ENCODE results near the gene PCK1.

PCK1 gene

DNA sequence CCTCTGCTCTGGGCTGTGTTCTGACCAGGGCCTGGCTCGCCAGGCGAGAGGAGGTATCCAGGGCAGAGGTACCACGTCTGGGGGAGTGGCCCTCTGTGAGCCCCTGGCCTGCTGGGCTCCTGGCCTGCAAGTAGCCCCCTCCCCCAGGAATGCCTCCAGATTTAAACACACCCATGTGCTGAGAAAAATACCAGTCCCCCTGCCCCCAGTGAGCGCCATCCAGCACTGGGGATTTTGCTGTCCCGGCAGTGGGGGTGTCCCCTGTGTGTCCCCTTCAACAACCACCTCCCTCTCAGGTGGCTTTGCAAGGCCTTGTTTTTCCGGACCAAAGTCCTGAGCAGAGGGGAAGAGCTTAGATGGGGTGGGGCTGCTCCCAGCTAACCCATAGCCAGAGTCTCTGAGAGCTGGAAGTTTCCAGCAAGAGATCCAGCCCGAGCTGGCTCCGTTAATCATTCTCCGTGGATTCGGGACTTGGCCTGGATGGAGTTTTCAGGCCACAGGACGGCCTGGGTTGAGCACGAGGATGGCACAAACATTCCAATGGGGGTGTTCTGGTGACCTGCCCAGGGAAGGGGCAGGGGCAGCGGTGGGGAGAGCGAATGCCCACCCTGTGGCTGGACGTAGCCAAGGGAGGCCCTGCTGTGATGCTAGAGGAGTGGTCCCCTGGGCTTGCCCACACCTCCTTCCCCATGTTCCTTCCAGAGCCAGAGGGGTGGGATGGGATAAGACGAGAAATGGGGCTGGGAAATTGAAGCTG, 29.0 kb downstream of the PCK1 start:
- DNase-seq (ENCODE audit: low spot score) = no peak

DNA sequence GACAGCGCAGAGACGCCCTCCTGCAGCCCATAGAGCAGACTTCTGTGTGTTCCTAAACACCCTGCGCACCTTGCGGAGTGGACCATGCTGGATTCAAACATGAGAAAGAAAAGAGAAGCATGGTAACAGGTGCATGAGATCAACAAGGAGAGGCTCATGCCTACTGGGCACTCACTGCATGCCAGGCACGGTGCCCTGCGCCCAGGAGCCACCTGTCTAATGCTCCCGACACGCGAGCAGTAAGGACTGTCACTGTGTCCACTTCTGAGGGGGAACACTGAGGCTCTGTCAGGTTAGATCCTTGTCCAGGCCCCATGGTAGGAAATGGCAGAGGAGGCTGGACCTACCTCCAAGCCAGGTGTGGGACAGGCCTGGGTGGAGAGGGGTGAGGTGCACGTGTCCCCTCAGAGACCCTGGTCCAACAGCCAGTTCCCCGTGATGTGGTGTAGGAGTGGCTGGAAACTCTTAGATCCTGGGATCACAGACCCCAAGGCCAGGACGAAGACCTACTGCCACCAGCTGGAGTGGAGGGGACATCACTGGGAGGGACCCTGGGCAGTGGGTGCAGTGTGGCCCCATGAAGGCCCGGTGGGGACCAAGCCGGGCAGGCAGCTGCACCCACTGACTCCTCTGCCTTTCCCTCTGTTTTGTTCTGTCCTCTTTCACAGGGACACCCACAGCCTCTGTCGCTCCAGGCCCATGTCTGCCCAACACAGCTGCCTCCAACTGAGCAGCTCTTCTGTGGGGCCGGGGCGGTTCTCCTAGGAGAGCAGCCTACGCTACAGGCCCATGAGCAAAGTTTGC, 29.8 kb downstream of the PCK1 start:
- no peak for DNase-seq (ENCODE audit: low spot score)

DNA sequence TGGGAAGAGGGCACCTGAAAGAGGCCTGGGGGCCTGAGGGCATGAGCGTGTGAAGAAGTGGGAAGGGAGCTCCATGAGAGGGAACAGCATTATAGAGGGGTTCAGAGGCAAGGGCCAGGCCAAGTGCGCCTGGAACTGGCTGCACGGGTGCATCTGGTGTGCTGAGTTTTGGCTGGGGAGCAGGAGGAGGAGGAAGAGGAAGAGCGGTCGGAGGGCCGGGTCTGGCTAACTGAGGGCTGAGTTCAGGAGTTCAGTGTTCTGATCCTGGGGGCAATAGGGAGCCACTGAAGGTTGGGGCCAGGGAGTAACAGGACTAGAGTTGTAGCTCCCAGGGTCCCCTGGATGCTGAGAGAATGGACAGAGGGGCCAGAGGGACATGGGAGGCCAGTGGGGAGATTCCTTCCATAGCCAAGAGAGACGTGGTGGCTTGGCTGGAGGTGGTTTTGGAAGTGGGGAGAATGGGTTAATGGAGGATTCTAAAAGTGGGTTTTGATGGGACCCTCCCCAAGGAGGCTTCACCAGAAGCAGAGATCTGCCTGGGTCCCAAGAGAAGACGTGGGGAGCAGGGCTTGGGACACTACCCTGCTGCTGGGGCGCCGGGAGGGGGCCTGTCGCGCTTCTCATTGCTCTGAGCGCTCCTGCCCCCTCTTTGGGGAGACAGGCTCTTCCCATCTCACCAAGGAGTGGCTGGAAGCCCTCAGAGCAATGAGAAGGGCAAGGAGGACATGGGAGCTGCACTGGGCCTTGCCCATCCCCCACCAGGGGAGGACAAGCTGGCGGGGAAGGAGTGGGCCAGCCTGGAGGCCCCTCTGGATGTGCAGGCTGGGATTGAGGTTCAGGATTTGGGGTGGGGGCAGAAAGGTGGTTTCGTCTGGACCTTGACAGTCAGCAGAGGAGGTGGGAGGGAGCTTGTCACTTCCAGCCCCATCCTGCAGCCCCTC, 30.6 kb downstream of the PCK1 start:
- no peak for DNase-seq (ENCODE audit: low spot score)

DNA sequence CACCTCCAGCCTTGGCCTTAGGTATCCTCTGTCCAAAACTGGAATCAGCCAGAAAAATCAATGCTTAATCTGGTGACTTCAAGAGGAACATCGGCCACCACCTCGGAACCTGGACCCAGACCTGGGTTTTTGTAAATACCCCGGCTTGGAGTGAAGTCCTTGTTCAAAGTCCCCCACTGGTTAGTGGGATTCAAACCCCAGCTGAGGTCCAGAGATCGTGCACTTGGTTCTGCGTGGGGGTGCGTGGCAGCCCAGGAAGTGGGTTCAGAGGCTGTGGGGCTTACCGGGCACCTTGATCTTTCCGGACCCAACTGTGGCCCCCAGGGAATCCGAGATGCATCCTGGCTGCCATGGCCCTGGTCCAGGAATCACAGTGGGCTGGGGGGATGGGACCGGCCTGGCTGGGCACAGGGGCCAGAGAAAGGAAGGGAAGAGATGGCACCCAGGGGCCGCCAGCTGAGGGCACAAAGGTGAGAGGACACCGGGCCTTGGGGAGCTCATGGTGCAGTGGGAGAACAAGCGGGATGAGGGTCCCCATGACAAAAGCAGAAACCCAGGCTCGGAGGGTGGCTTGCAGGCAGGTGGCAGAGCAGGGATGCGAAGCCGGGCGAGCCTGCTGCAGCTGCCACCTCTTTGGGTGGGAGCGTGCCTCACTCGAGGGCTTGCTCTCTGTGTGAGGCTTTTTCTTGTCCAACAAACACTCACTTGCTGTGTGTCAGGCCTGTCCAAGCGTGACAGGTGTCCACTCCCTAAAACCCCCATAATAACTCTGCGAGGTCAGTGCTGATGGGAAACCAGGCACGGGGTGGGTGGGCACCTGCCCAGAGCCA, 31.6 kb downstream of the PCK1 start:
- DNase-seq (ENCODE audit: low spot score) = no peak

DNA sequence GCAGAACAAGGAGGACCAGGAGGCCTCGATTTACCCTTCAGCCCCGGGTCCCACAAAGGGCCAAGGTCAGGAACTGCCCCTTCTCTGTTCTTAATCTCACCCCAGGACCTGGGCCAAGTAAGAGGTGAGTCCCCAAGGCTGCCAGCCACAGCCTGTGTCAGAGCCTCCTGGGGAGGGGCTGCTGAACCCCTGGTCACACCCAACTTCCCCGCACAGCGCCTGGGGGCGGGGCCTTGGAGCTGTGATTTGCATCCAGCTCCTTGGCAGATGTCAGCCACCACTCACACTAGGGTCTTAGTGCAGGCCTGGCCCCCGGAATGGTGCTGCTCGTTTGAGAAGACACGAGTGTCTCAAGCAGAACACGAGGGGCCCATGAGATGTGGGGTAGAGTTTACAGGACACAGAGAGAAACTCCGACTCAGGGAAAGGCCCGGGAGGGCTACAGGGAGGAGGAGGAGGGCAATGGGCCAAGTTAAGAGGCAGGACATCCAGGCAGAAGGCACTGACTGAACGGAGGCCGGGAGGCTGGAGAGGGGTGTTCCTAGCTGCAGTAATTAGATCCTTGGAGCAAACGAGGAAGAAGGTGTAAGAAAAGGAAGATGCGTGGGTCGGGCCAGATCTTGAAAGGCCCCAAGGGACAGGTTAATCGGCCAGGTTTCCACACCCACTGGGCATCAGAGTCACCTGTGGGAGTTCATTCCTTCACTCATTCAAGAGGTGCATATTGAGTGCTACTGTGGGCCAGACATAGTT, 32.4 kb downstream of the PCK1 start:
- DNase-seq (ENCODE audit: low spot score) = no peak

DNA sequence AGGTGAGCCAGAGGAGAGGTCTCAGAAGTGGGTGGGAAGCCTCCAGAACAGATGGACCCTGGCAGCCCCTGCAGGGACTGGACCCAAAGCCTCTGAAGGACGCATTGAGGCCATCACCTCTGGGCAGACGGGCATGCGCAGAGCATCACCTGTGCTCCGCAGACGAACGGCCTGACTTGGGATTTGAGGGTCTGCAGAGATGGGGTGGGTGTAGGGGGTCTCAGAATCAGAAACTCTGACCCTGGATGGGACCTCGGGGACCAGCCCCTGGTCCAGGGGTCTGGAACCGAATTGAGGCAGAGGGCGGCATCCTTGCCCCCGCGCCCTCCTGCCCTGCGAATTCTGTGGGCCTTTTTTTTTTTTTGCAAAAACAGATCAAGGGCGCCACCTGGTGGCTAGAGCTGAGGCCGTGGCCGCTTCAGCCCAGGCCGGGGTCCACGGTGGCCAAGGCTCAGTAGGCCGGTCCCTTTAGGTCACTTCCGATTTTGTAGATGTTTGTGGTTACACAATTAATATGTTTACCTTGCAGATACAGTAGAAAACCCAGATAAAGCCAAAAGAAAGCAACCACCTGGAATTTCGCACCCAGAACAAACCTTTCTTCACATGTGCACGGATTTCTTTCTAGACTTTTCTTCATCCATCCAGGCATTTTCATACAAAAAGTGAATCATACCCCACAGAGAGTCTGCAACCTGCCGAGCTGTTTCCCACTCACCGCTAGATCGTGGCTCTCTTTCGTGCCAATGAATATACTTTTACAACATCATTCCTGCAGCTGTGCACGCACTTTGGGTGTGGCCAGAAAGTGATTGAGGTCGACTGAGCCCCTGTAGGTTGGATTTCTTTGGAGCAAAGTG, 33.4 kb downstream of the PCK1 start:
- DNase-seq (ENCODE audit: low spot score) = peak; percentile 77

DNA sequence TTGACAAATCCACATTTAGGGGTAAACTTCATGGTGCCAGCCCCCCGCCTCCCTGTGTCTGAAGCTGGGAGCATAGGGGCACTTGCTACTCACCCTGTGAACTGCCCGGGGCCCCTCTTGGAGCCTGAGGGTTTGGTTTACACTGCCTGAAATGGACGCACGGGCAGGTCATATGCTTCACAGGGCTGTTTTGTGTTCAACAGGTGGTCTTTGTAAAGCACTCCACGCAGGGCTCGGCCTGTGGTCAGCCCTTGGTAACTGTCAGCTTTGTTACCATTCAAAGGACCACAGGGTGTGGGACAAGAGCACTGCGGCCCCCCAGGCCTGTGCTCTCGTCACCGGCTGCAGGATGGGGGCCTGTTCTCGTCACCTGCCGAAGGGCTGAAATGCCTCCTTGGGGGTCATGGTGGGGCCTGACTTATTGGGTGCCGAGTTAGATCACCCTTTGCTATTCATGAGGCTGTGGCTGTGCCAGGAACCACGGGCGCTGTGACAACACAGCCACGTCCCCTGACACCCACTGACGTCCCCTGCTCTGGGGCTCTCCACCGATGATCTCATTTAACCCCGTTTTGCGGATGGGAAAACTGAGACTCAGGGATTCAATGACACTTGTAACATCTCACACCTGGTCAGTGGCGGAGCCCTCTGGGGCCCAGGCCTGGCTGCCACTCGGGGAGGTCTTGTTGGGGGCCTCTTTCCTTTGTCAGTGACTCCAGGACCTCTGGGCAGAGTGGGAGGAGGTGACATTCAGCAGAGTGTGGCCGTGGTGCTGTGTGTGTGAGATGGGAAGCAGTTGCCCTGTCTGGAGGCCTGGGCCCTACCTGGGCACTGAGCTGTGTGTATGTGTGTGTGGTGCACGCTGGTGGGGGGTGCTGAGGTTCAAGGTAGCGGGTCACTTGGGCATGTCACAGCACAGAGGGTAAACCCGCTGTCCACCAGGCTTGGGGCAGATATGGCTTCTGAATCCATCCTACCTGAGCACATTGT, 34.4 kb downstream of the PCK1 start:
- DNase-seq (ENCODE audit: low spot score) = no peak

DNA sequence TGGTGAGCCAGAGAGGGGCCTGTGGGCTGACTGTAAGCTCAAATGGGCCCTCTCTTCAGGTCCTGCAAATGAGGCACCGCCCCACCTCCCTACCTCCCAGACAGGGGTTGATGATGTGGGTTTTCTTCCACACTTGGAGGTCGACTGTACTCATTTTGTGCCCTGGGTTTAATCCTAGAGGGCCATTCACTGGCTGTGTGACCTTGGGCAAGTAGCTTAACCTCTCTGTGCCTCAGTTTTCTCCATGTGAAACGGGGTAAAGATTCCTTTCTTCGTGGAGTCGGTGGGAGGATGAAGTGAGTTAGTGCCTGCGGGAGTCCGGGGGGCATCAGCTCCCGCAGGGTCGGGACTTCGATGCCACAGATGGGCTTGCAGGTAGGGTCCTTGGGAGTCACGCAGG, 35.4 kb downstream of the PCK1 start:
- DNase-seq (ENCODE audit: low spot score) = no peak

DNA sequence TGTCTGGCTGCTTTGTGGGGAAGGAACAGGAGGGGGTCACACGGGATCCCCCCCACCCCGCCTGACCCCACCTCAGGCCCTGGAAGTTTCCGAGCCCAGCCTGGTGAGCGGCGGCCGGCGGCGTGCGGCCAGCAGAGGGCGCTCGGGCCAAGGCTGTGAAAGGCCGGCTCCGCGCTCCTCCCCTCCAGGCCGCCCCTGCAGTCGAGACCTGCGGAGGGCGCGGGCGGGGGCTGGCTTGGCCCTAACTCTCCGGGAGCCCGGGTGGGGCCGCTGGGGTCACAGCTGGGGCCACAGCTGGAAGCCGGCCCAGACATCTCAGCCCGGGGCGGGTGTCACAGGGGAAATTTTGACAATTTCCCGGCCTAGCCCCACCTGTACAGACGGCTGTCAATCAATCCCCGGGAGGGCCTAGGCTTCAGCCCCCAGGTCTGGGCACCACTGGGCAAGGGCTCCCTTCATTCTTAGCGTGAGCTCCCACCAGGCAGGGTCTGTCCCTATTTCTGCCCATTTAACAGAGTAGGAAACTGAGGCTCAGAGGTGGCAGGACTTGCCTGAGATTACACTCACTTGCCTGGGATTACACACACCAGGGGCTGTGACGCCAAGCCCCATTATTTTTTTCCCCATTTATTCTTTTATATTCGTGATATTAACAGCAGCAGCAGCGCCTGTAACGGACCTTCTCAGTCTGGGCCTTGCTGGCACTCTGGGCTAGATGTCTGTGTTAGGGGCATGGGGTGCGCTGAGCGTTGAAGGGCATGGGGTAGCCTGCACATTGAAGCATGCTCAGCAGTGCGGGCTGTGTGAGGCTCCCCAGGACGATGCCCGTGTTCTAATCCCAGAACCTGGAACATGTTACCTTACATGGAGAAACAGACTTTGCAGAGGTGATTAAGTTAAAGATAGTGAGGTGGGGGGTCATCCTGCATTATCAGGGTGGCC, 36.4 kb downstream of the PCK1 start:
- DNase-seq (ENCODE audit: low spot score) = peak; percentile 84

DNA sequence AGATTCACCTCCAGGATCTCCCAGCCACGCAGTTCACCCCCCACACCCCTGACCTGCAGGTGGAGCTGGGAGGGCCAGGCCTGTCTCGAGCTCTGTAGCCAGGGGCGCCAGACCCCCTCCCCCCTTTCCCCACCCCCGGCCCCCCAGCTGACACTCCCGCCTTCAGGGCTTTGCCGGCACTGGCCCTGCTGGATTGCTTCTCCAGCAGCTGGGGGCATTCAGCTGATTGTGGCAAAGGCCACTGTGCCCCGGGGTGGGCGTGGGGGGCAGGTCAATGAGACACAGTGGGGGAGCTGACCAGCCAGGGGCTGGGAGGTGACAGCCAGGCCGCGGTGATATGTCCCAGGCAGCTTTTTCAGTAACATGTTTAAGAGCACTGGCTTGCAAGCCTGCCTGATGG, 37.1 kb downstream of the PCK1 start:
- DNase-seq (ENCODE audit: low spot score) = no peak

DNA sequence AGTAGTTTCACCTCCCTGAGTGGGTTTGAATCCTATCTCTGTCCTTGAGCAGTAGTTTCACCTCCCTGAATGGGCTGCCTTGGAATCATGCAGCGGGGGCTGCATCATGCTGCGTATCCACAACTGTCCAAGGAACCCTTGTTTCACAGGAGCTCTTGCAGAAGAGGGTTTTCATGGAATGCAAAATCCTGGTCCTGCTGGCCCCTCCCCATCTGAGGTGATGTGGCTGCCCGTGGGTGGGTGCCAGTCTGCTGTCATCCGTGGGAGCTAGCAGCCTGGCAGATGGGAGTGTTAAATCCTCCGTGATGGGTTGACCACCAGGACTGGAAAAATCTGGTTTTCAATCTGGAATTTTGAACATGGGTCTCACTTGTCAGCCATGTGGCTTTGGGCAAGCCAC, 37.6 kb downstream of the PCK1 start:
- DNase-seq (ENCODE audit: low spot score) = no peak

DNA sequence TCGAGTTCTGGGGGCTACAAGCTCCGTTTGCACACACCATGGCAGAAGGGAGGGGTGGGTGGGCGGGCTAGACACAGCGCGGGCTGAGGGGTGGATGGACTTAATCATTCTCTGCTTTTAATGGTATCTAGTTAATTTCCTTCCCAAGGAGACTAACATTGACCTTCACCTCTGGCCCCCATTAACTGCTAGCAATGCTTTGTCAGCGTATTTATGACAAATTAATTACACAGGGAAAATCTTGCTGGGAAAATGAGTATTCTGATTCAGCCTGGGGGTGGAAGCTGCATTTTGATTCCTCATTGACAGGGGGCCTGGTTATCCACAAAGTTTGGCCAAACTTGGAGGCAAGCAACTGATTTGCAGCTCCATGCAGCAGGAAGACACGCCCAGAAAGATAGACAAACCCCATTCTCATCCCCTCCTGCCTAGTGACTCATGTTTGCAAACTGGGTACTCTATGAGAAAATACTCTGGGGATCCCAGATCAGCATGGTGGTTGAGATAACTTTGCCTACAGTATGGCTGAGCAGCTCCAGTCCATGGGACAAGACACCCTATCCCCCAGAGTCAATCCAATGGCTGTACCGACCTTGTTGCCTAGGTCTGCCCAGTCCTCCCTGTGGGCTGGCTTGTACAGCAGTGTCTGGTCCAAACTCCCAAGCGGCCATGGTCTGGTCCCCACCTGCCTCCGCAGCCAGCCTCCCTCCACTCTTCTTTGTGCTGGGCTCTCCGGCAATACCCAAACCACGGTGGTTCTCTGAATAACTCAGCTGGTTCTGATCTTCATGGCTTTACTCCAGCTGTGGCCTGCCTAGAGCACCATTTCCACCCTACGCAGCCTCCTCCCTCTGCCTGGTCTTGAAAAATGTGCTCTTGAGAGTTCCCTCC, 39.7 kb downstream of the PCK1 start:
- DNase-seq (ENCODE audit: low spot score) = no peak

DNA sequence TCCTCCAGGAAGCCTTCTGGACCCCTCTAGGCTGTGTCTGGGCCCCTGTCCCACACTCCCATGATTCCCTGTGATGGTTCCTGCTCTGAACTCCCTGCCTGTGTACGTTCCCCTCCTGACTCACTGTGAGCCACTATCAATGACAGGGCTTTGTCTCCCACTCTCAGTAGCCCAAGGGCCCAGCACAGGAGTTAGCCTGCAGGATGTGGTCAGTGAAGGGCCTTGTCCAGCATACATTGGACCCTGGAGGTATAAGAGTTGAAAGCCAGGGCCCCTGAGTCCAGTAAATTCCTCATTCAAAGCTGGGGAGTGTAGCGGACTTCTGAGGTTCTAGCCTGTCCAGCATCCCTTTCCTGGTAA, 40.3 kb downstream of the PCK1 start:
- no peak for DNase-seq (ENCODE audit: low spot score)

DNA sequence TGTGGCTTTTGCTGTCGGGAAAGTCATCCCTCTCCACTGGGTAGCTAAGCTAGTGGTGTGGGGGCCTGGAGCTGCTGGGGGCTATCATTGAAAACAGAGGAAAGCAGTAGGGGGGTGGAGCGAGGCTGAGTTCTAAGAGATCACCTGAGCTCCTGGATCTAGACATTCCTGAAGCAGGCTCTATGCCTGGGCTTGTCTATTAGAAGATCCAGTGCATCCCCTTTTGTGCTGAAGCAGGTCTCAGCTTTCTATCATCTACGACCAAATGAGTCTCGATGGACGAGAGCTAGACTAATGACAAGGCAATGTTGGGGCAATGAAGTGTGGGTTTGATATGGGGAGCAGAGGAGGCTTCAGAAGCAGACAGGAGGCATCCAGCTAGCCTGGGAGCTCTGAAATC, 40.8 kb downstream of the PCK1 start:
- no peak for DNase-seq (ENCODE audit: low spot score)

DNA sequence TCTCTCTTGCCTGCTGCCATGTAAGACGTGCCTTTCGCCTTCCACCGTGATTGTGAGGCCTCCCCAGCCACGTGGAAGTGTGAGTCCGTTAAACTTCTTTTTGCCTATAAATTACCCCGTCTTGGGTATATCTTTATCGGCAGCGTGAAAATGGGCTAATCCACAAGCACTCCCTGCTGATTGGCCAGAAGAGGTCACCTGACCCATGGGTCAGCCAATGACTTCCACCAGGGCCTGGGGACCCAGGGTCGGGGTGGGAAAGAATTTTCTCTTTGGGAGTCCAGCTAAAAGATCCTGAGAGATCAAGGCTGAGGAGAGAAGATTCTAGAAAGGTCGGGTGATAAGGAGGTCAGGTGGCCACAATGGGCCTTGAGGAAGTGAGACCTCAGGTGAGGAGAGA, 42.2 kb downstream of the PCK1 start:
- DNase-seq (ENCODE audit: low spot score) = no peak

DNA sequence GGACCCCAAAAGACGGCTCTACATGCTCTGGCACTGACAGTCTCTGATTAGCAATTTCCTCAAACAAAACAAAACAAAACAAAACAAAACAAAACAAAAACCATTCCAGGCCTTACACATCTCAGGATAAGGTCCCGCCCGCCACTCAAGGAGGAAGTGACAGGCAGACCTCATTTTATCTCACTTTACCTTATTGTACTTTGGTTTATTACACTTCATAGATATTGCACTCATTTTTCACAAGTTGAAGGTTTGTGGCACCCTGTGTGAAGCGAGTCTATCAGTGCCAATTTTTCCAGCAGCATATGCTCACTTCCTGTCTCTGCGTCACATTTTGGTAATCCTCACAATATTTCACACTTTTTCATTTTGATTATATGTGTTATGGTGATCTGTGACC, 44.1 kb downstream of the PCK1 start:
- DNase-seq (ENCODE audit: low spot score) = no peak

DNA sequence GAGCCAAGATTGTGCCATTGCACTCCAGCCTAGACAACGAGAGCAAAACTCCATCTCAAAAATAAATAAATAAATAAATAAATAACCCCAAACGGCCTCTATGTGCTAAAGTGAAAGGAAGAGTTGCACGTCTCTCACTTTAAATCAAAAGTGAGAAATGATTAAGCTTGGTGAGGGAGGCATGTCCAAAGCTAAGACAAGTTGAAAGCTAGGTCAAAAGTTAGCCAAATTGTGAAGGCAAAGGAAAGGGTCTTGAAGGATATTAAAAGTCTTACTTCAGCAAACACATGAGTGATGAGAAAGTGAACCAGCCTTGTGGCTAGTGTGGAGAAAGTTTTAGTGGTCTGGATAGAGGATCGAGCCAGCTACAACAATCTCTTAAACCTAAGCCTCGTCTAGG, 45.0 kb downstream of the PCK1 start:
- no peak for DNase-seq (ENCODE audit: low spot score)
